Psoas muscle (tissue), 8 donors: ENCODE data around the gene CSNK1A1. TPM values are rescaled to one million over a fixed set of nuclear protein-coding genes. Genes with fewer than 3 reads are reported as not detected.

ENCODE experiments used
- ATAC-seq, 4 donors: fragments of 200-7000 bp; cut with Tn5 transposase; one replicate each; pipeline ENCODE4 v1.9.1; 2020; ENCODE audit warnings: moderate library complexity in 3 of 4, mild to moderate bottlenecking in 2 of 4
- DNase-seq, 2 donors: peaks; one replicate each; pipeline ENCODE4 v3.0.0-alpha.2; 2020
- H3K27ac ChIP-seq: fragments of 200-600 bp; one replicate; pipeline ENCODE4 v1.8.0; 2022
- H3K27me3 ChIP-seq, 3 donors: fragments of 200-600 bp in 1 of 3; one replicate each; pipeline versions ENCODE4 v1.6.1 to v1.8.0; 2013 to 2022; ENCODE audit warnings: low read length in 2 of 3, mild to moderate bottlenecking in 2 of 3, moderate library complexity in 1 of 3; ENCODE audit not compliant: insufficient read depth in 3 of 3
- H3K36me3 ChIP-seq, 2 donors: fragments of 200-600 bp in 1 of 2; one replicate each; pipeline versions ENCODE4 v1.6.1 to v1.8.0; 2013 to 2022; ENCODE audit warnings: low read depth in 1 of 2, mild to moderate bottlenecking in 1 of 2, moderate library complexity in 1 of 2; ENCODE audit not compliant: insufficient read depth in 1 of 2
- H3K4me1 ChIP-seq: fragments of 200-600 bp; one replicate; pipeline ENCODE4 v1.8.0; 2022
- H3K4me3 ChIP-seq: fragments of 200-600 bp; one replicate; pipeline ENCODE4 v1.8.0; 2022; ENCODE audit warnings: mild to moderate bottlenecking
- H3K9me3 ChIP-seq: fragments of 200-600 bp; one replicate; pipeline ENCODE4 v1.8.0; 2022
- WGBS, 3 donors: extraction: QIAGEN DNeasy Blood & Tissue Kit; methylation state at CpG; one replicate each; pipeline versions ENCODE4 v1.1.6 to v1.1.7; 2013; 5-methylcytosine and 5-hydroxymethylcytosine counted together
- intact Hi-C, 2 donors: fragments of 100-400 bp; cut with DNase I; formaldehyde crosslinking; loops; one replicate each; pipeline versions ENCODE4 v1.11.0 to v1.14.2; 2022
- polyA plus RNA-seq, 3 donors: library from polyadenylated mRNA; stranded (reverse); fragments of 200-250 nt; gene quantifications; one replicate each; pipeline ENCODE4 v1.2.3, GENCODE V29; 2013
- total RNA-seq, 4 donors: library from RNA; stranded (reverse); fragmentation: NEBNext Ultra II Directional in 2 of 4; extraction: Animal tissue kit (Norgen Biotek cat#: 25700) in 2 of 4; gene quantifications; one replicate each; pipeline versions ENCODE4 v1.2.1 to v1.2.4, GENCODE V29; 2021 to 2023
- TF ChIP-seq, protein P1 (sequence below): fragments of 200-600 bp; IDR thresholded peaks from one replicate; pipeline ENCODE4 v1.8.0; 2022; ENCODE audit warnings: antibody characterized with exemption
- donor health status: healthy with polysubstance abuse.
- donor health status: DM: no; HTN: no; CAD: no; lungs with moderate emphysema.
- donor health status: Bipolar disorder and iron deficiency.
- donor health status: healthy.
- donor health status: DM: yes; HTN: yes; CAD: no.
- donor health status: DM: no; HTN: no; CAD: no.
- donor health status: DM: no; HTN: no; CAD: no.
- donor health status: DM: yes; HTN: yes; CAD: no.

CSNK1A1 gene
- total and polyA plus RNA-seq, 7 donors: 73.6 to 394 (median 201) TPM

DNA sequence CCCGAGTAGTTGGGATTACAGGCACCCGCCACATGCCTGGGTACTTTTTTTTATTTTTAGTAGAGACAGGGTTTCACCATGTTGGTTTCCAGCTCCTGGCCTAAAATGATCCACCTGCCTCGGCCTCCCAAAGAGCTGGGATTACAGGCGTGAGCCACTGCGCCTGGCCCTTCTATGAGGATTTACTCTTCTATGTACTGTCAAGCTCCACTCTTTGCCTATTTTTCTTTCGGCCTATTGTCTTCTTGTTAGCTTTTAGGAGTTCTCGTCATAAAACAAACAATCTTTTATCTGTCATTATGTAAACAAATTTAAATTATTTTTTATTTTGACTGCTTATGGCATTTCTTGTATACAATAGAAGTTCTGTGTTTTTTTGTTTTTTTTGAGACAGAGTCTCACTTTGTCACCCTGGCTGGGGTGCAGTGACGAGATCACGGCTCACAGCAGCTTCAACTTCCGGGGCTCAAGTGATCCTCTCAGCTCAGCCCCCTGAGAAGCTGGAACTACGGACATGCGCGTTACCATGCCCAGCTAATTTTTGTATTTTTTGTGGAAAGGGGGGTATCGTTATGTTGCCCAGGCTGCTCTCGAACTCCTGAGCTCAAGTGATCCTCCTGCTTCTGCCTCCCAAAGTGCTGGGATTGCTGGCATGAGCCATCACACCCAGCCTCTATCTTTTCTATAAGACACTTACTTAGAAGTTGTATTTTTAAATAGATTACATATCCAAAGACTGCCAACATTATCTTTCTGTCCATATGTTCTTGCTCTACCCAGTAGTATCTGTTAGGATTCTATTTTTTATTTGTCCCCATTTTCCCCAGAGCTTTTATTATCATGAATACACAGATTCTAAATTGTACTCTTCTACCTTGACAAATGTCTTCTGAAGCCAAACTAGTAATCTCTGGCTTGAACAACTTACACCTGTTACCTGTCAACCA, 29.2 kb downstream of the CSNK1A1 start:
- DNase-seq: no peak
- TF ChIP-seq, protein P1, sequence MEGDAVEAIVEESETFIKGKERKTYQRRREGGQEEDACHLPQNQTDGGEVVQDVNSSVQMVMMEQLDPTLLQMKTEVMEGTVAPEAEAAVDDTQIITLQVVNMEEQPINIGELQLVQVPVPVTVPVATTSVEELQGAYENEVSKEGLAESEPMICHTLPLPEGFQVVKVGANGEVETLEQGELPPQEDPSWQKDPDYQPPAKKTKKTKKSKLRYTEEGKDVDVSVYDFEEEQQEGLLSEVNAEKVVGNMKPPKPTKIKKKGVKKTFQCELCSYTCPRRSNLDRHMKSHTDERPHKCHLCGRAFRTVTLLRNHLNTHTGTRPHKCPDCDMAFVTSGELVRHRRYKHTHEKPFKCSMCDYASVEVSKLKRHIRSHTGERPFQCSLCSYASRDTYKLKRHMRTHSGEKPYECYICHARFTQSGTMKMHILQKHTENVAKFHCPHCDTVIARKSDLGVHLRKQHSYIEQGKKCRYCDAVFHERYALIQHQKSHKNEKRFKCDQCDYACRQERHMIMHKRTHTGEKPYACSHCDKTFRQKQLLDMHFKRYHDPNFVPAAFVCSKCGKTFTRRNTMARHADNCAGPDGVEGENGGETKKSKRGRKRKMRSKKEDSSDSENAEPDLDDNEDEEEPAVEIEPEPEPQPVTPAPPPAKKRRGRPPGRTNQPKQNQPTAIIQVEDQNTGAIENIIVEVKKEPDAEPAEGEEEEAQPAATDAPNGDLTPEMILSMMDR: no peak
- peak overlapping the region; percentile 48 for H3K27ac ChIP-seq
- 82 to 89% (median 82%) methylated on average over 15 of the region's 15 CpGs for WGBS, 3 donors
- H3K36me3 ChIP-seq: peaks cover 0 to 35% of the 10 kb centered on the region in 2 donors
- peaks cover 93% of the 10 kb centered on the region for H3K4me1 ChIP-seq
- H3K4me3 ChIP-seq: no peak overlapping the region
- intact Hi-C loops: no loop called here
- no peaks in the 10 kb centered on the region for H3K27me3 ChIP-seq
- no peaks in the 10 kb centered on the region for H3K9me3 ChIP-seq
- peak in 2 of 4 donors; percentile 12 to 30 for ATAC-seq

DNA sequence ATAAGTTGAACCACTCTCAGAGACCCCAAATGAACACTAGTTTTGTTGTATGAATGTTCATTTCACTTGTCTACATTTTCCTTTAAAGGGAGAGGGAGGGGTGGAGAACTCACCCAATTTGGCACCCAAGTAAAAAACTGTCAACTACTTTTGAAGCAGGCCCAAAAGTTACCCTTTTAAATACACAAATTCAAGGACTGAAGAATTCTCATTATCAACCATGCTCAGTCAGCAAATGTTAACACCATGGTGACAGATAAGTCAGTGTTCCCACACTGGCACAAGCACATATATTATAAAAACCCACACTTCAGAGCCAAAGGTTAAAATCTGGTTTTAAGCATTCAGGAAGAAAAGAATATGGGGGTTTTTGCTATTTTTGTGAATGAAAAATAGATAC, 31.6 kb downstream of the CSNK1A1 start:
- peak overlapping the region; percentile 60 for H3K27ac ChIP-seq
- TF ChIP-seq, protein P1: no peak
- intact Hi-C loops: loop anchor here in 1 of 2 donors (5.0 kb wide), 1 partner anchor 33 kb away; the partner anchor contains the start of gene CSNK1A1
- ATAC-seq (no peak), DNase-seq (no peak)
- H3K4me1 ChIP-seq: peaks cover 93% of the 10 kb centered on the region
- H3K4me3 ChIP-seq: peak overlapping the region; percentile 50
- no peaks in the 10 kb centered on the region for H3K27me3 ChIP-seq
- H3K9me3 ChIP-seq: no peaks in the 10 kb centered on the region
- peaks cover 0 to 36% of the 10 kb centered on the region in 2 donors for H3K36me3 ChIP-seq

DNA sequence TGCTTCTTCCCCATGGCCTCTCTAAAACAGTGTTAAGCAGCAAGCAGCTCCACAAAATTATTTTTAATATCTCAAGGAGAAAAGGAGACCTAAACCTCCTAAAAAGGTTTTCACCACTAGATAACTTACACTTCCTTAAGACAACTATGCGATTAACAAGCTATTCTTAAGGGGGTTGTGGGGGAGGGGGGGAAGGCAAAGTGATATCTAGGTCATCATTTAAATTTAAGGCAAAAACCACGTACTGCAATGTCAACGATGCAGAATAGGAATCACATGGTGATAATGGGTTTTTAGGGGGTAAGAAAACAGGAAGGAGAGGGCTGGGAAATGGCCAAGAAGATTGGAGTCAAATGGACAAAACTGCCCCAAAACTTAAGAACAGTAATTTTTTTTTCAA, 32.6 kb downstream of the CSNK1A1 start:
- Histone ChIP-seq H3K27me3 (no peaks in the 10 kb centered on the region), H3K27ac (peak overlapping the region; percentile 60), H3K4me1 (peaks cover 96% of the 10 kb centered on the region), H3K9me3 (no peaks in the 10 kb centered on the region), H3K36me3 (peaks cover 0 to 27% of the 10 kb centered on the region in 2 donors), H3K4me3 (peak overlapping the region; percentile 50)
- no peak for ATAC-seq
- intact Hi-C loops: loop anchor here in 1 of 2 donors (5.0 kb wide), 1 partner anchor 34 kb away; the partner anchor contains the start of gene CSNK1A1
- 14 to 21% (median 18%) methylated on average over 3 of the region's 3 CpGs for WGBS, 3 donors
- DNase-seq: no peak
- TF ChIP-seq, protein P1: no peak

DNA sequence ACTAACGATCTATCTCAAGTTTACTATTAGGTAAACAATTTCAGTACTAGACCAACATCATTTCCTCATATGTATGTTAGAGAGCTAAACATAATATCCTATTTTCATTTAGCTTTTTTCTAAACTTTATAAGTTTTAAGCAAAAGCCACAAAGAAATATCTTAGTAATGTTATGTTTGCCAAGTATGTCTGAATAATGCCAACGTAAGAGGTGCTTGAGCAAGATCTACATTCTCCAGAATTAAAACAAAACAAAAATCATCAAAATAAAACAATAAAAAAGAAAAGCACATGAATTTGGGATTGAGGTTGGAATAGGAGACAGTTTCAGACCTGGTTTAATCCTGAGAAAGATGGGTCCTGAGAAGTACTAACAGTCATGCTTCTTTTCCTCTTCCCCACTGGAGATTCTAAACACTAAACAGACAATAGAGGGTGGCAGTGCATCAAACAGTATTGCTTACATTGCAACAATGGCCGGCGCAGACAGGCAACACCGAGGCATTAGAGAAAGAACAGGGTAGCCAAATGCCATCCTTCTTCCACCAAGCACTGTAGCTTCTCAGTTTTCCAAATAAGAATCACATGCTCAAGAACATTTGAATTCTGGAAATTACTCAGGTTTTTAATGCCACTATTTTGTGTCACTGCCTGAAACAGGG, 33.6 kb downstream of the CSNK1A1 start:
- 27 to 37% (median 30%) methylated on average over 5 of the region's 5 CpGs for WGBS, 3 donors
- intact Hi-C loops: loop anchor here in 1 of 2 donors (5.0 kb wide), 1 partner anchor 35 kb away; the partner anchor contains the start of gene CSNK1A1
- ATAC-seq: peak; percentile 34 to 68 (median 62)
- H3K9me3 ChIP-seq: no peaks in the 10 kb centered on the region
- H3K27me3 ChIP-seq: no peaks in the 10 kb centered on the region
- peak overlapping the region; percentile 50 for H3K4me3 ChIP-seq
- peaks cover 3 to 25% of the 10 kb centered on the region in 2 donors for H3K36me3 ChIP-seq
- DNase-seq: no peak
- H3K27ac ChIP-seq: peak overlapping the region; percentile 60
- TF ChIP-seq, protein P1: no peak
- H3K4me1 ChIP-seq: peaks cover 93% of the 10 kb centered on the region
